ENCODE measurements around the gene OR8D2. TPM values are rescaled to one million over a fixed set of nuclear protein-coding genes. Genes with fewer than 3 reads are reported as not detected.

The OR8D2 gene
- total RNA-seq, 2 donors from 2014 or later: not detected

- Histone ChIP-seq H3K27me3 (ENCODE audit: control insufficient read depth, insufficient read depth, low read length, poor library complexity, severe bottlenecking) (no peaks in the 10 kb centered on the region), H3K27ac (ENCODE audit: low read depth, low read length) (no peak overlapping the region), H3K9me3 (ENCODE audit: control insufficient read depth, low read length) (no peaks in the 10 kb centered on the region), H3K36me3 (ENCODE audit: control insufficient read depth, insufficient read depth, low read length) (no peaks in the 10 kb centered on the region), H3K4me1 (ENCODE audit: control insufficient read depth, insufficient read depth, low read length) (no peaks in the 10 kb centered on the region), H3K9ac (ENCODE audit: extremely low read depth, low read length, poor library complexity, severe bottlenecking) (no peak overlapping the region), H3K4me3 (ENCODE audit: low read length) (no peak overlapping the region)
- Mint-ChIP-seq H3K27me3 (ENCODE audit: insufficient read depth) (peaks cover 3% of the 10 kb centered on the region), H3K4me3 (no peak overlapping the region), H3K4me1 (no peaks in the 10 kb centered on the region), H3K27ac (no peak overlapping the region), H3K9me3 (no peaks in the 10 kb centered on the region), H3K36me3 (ENCODE audit: low read depth) (no peaks in the 10 kb centered on the region)
- no peak for DNase-seq
- TF ChIP-seq, protein P1, sequence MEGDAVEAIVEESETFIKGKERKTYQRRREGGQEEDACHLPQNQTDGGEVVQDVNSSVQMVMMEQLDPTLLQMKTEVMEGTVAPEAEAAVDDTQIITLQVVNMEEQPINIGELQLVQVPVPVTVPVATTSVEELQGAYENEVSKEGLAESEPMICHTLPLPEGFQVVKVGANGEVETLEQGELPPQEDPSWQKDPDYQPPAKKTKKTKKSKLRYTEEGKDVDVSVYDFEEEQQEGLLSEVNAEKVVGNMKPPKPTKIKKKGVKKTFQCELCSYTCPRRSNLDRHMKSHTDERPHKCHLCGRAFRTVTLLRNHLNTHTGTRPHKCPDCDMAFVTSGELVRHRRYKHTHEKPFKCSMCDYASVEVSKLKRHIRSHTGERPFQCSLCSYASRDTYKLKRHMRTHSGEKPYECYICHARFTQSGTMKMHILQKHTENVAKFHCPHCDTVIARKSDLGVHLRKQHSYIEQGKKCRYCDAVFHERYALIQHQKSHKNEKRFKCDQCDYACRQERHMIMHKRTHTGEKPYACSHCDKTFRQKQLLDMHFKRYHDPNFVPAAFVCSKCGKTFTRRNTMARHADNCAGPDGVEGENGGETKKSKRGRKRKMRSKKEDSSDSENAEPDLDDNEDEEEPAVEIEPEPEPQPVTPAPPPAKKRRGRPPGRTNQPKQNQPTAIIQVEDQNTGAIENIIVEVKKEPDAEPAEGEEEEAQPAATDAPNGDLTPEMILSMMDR (conservative IDR thresholded peaks at IDR 0.05): no peak
Measured at GRCh38 chr11:124310721-124311120, 9.3 kb downstream of the OR8D2 start.

- no peak overlapping the region for H3K27ac ChIP-seq (ENCODE audit: low read depth, low read length)
- no peak overlapping the region for H3K4me3 Mint-ChIP-seq
- H3K27me3 ChIP-seq (ENCODE audit: control insufficient read depth, insufficient read depth, low read length, poor library complexity, severe bottlenecking): no peaks in the 10 kb centered on the region
- H3K36me3 ChIP-seq (ENCODE audit: control insufficient read depth, insufficient read depth, low read length): no peaks in the 10 kb centered on the region
- no peaks in the 10 kb centered on the region for H3K9me3 ChIP-seq (ENCODE audit: control insufficient read depth, low read length)
- peaks cover 3% of the 10 kb centered on the region for H3K27me3 Mint-ChIP-seq (ENCODE audit: insufficient read depth)
- DNase-seq: no peak
- no peaks in the 10 kb centered on the region for H3K9me3 Mint-ChIP-seq
- H3K27ac Mint-ChIP-seq: no peak overlapping the region
- no peaks in the 10 kb centered on the region for H3K36me3 Mint-ChIP-seq (ENCODE audit: low read depth)
- H3K9ac ChIP-seq (ENCODE audit: extremely low read depth, low read length, poor library complexity, severe bottlenecking): no peak overlapping the region
- no peak overlapping the region for H3K4me3 ChIP-seq (ENCODE audit: low read length)
- no peaks in the 10 kb centered on the region for H3K4me1 Mint-ChIP-seq
- H3K4me1 ChIP-seq (ENCODE audit: control insufficient read depth, insufficient read depth, low read length): no peaks in the 10 kb centered on the region
- TF ChIP-seq, protein P1 (conservative IDR thresholded peaks at IDR 0.05): no peak
Measured at GRCh38 chr11:124307093-124307492, 12.9 kb downstream of the OR8D2 start.

GRCh38 chr11:124302347-124303125 is 17.5 kb downstream of the OR8D2 start:
- TF ChIP-seq, protein P1 (conservative IDR thresholded peaks at IDR 0.05): no peak
- H3K4me3 Mint-ChIP-seq: no peak overlapping the region
- no peaks in the 10 kb centered on the region for H3K9me3 Mint-ChIP-seq
- no peak overlapping the region for H3K4me3 ChIP-seq (ENCODE audit: low read length)
- 57 to 58% methylated on average over 1 to 2 of the region's 3 CpGs for WGBS, 2 experiments (ENCODE audit: insufficient coverage in 1 of 2, insufficient read length in 1 of 2)
- H3K4me1 ChIP-seq (ENCODE audit: control insufficient read depth, insufficient read depth, low read length): no peaks in the 10 kb centered on the region
- no peak for DNase-seq
- no peaks in the 10 kb centered on the region for H3K36me3 Mint-ChIP-seq (ENCODE audit: low read depth)
- H3K27me3 Mint-ChIP-seq (ENCODE audit: insufficient read depth): no peaks in the 10 kb centered on the region
- H3K4me1 Mint-ChIP-seq: no peaks in the 10 kb centered on the region
- H3K9ac ChIP-seq (ENCODE audit: extremely low read depth, low read length, poor library complexity, severe bottlenecking): no peak overlapping the region
- H3K36me3 ChIP-seq (ENCODE audit: control insufficient read depth, insufficient read depth, low read length): no peaks in the 10 kb centered on the region
- H3K9me3 ChIP-seq (ENCODE audit: control insufficient read depth, low read length): no peaks in the 10 kb centered on the region
- H3K27ac Mint-ChIP-seq: no peak overlapping the region
- H3K27me3 ChIP-seq (ENCODE audit: control insufficient read depth, insufficient read depth, low read length, poor library complexity, severe bottlenecking): no peaks in the 10 kb centered on the region
- no peak overlapping the region for H3K27ac ChIP-seq (ENCODE audit: low read depth, low read length)
